HepG2 (cell line): Measurements from ENCODE around the gene UBE2I.

Experiments
- FOXO4 ChIP-seq: sonication (generic); formaldehyde crosslinking; conservative IDR thresholded peaks from 2 replicates; pipeline ENCODE4 v1.8.1; 2023; ENCODE audit warnings: missing genetic modification reagents
- HMG20A ChIP-seq: IDR thresholded peaks from 2 replicates; pipeline ENCODE4 v1.6.1; 2016; ENCODE audit warnings: borderline replicate concordance
- NPAS2 ChIP-seq: sonication (generic); formaldehyde crosslinking; IDR thresholded peaks from 2 replicates; pipeline ENCODE4 v1.8.0; 2022; ENCODE audit warnings: mild to moderate bottlenecking, missing genetic modification reagents, borderline replicate concordance
- POLR2AphosphoS5 ChIP-seq: IDR thresholded peaks from 2 replicates; pipeline ENCODE4 v1.6.1; 2012; ENCODE audit warnings: low read depth, low read length
- RAD21 ChIP-seq: fragments of 450-650 bp; formaldehyde crosslinking; IDR thresholded peaks from 2 replicates; pipeline ENCODE4 v1.5.0; 2020; ENCODE audit warnings: mild to moderate bottlenecking
- SNAPC5 ChIP-seq: sonication (generic); formaldehyde crosslinking; IDR thresholded peaks from 2 replicates; pipeline ENCODE4 v1.8.1; 2023; ENCODE audit warnings: mild to moderate bottlenecking, missing genetic modification reagents, borderline replicate concordance
- TBL1XR1 ChIP-seq: fragments of 150-350 bp; IDR thresholded peaks from 2 replicates; pipeline ENCODE4 v1.6.1; 2014; ENCODE audit warnings: borderline replicate concordance, low read length; ENCODE audit not compliant: partially characterized antibody
- ZFP37 ChIP-seq: sonication (generic); formaldehyde crosslinking; IDR thresholded peaks from 2 replicates; pipeline ENCODE4 v1.4.0; 2020; ENCODE audit warnings: missing genetic modification reagents, borderline replicate concordance
- ZSCAN21 ChIP-seq: sonication (generic); formaldehyde crosslinking; IDR thresholded peaks from 2 replicates; pipeline ENCODE4 v1.8.0; 2022; ENCODE audit warnings: mild to moderate bottlenecking, missing genetic modification reagents, moderate library complexity, borderline replicate concordance

GRCh38 chr16:1351215-1351581 is 41.8 kb downstream of the UBE2I start:
- TF ChIP-seq POLR2AphosphoS5 = no peak
- no peak for TF ChIP-seq ZSCAN21 (CRISPR knock-in tag)
- TF ChIP-seq RAD21 (CRISPR knock-in tag) = no peak
- TF ChIP-seq FOXO4 = no peak
- no peak for TF ChIP-seq ZFP37 (CRISPR knock-in tag)
- TF ChIP-seq NPAS2 = no peak
- no peak for TF ChIP-seq TBL1XR1
- no peak for TF ChIP-seq HMG20A (CRISPR knock-in tag)
- TF ChIP-seq SNAPC5 (CRISPR knock-in tag) = no peak
